TTC549 (cell line): Measurements from ENCODE around the gene FGF22.
"Not testable (repeated sequence)": the region's sequence is repeated elsewhere in the genome, so short reads cannot be mapped to it uniquely, and the experiment has no call there.

Experiments used
- FAIRE-seq: peaks from 2 replicates; lab custom pipeline; 2012; peaks lifted over from hg19 to GRCh38; lab: Jason Lieb, UNC

The FGF22 gene

GRCh38 chr19:660793-661426 lies 21.2 kb downstream of the FGF22 start:
- FAIRE-seq = no peak

DNA sequence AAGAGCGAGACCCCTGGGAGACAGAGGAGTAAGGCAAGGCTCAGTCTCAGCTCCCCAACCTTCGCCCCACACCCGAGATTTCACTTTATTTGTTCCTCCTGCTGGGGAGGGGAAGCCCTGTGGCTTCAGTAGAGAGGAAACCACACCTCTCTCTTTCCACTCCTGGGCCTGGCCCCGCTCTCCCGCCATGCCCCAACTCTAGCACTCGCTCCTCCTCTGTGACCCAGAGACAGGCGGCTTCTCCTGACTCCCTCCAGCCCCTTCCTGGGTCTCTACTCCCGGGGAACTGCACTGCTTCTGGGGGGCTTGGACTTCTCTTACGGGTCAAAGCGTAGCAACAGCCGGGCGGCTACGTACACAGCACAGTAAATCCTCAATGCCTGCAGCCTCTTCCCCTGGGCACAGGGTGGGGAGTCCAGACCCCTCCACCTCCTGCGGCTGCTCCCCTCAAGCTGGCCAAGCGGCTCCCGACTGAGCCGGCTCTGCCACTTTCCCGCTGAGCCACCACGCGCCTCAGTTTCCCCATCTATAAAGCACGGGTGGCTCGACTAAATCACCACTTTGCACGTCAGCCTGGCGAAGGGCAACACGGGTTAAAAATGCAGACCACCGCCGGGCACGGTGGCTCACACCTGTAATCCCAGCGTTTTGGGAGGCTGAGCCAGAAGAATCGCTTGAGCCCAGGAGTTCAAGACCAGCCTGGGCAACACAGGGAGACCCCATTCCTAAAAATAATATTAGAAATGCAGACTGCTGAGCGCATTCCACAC lies 21.9 kb downstream of the FGF22 start:
- FAIRE-seq = no peak

DNA sequence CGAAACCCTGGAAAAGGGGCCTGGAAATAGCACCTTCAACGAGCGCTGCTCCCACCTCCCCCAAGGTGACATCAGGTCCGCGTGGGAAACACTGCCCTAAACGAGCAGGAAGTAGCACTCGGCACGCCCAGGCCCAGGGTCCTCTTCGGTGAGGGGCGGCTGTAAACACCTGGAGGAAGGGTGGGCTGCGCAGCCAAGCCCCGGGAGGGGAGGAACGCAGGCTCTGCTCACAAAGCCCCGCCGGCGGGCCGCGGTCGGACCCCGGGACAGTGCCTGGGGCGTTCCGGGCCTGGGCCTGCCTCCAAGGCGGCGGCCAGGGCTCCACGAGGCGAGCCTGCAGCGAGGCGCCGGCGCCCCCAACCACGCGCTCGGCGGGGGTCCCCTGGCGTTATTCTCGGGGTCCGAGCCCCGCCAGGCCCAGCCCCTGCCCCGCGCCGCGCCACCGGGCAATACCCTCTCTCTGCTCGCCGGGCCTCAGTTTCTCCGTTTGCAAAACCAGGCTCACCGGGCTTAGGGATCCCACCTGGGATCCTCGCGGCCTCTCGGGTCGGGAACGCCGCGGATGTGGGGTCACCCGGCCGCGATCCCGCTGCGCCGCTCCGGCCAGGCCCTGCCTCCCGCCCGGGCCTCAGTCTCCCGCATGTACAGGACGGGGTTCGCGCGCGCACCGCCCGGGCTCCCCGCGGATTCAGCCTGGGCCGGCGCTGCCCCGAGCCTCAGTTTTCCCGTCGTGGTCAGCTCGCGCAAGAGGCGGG lies 22.7 kb downstream of the FGF22 start:
- no peak for FAIRE-seq

DNA sequence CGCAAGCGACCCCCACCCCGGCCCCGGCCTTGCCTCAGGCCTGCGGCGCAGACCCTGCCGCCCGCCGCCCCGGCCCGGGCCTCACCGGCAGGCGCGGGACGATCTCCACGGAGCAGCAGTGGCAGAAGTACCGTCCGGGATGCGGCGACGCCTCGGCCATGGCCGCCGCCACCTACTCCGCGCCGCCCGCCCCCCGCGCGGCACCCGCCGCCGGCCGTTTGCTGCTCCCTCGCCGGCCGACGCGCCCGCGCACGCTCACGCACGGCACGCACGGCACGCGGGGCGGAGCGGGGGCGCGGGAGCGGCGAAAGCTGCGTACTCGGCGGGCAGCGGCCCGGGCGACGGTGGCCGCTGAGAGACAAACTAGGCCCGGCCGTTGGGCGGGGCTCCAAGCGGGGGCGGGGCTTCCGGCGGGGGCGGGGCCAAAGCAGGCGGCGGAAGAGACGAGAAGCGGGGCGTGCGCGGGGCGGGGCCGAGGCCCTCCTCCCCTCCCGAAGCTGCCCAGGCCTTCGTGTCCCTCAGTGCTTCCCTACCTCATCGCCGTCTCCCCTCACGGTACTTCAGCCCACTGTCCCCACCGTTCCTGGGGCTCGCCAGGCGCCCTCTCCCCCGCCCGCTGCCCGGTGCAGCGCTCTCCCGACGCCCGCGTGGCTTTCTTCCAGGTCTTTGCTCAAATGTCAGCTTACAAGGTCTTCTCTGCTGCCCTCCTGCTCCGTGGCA lies 23.4 kb downstream of the FGF22 start, which contains the start of gene RNF126:
Gene RNF126 (minus strand): TSS at position 253 of the 720 bp plus-strand sequence. CDS start 93 bp downstream, at position 160.
- FAIRE-seq = no peak

GRCh38 chr19:663682-664117 lies 24.0 kb downstream of the FGF22 start:
- FAIRE-seq = no peak

DNA sequence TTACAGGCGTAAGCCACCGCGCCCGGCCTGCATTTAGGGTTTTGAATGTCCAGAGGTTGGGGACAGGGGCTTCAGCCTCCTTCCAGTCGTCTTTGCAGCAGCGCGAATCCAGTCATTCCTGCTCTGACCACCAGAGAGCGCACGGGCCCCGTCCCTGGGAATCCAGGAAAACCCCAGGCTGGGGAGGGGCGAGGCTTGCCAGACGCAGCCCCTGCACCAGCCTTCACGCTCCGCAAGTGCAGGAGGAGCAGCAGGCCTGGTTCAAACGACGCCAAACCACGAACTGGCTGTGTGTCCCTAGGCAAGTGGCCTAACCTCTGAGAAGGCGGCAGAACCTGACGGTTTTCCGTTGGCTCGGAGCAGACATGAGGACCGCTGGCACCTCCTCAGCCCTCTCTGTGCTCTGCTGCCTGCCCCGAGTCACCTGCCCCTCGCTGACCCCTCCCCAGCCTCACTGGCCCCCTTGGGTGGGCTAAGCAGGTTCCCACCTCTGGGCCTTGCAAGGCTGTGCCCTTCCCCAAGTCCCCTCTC lies 25.3 kb downstream of the FGF22 start:
- no peak for FAIRE-seq

DNA sequence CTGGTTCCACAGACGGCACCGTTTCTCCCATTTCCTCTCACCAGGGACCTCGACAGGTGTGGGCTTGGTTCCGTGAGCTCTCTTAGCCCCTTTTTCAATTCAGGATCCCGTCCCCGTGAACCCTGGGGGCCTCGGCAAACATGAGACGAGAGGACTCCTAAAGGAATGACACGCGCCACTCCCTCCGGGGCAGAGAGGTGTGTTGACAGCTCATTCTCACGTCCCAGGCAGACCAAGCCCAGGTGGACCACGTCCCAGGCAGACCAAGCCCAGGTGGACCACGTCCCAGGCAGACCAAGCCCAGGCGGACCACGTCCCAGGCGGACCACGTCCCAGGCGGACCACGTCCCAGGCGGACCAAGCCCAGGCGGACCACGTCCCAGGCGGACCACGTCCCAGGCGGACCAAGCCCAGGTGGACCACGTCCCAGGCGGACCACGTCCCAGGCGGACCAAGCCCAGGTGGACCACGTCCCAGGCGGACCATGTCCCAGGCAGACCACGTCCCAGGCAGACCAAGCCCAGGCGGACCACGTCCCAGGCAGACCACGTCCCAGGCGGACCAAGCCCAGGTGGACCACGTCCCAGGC lies 27.4 kb downstream of the FGF22 start:
- FAIRE-seq = not testable (repeated sequence)

GRCh38 chr19:668675-669434 lies 29.2 kb downstream of the FGF22 start:
- not testable (repeated sequence) for FAIRE-seq

DNA sequence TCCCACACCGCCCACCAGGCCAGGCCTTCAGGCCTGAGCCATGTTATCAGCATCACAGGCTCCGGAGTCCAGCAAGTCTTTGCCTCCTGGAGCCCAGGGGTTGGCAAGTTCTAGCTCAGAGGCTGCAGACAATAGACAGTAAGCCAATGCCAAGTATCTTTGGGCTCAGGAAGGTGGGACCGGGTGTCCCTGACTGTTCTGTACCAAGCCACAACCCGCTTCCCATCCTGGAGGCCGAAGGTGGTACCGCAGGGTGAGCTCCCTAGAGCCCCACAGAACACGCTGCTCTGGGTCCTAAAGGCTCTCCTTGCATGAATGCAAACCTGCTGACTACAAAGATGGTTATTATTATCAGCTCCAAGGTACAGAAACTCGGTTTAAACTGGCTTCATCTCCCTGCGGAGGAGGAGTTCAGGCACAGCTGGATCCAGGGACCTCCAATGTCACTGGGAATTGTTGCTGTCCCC lies 31.0 kb downstream of the FGF22 start:
- FAIRE-seq = no peak

GRCh38 chr19:674282-675151 lies 34.8 kb downstream of the FGF22 start:
- no peak for FAIRE-seq

- FAIRE-seq = no peak
Observed at GRCh38 chr19:676007-676338, 36.3 kb downstream of the FGF22 start.

GRCh38 chr19:676339-677105 lies 36.8 kb downstream of the FGF22 start, which contains the start of gene FSTL3:
FSTL3 (plus strand) TSS chr19:676392; CDS start chr19:676424, 32 bp downstream.
- FAIRE-seq = no peak

DNA sequence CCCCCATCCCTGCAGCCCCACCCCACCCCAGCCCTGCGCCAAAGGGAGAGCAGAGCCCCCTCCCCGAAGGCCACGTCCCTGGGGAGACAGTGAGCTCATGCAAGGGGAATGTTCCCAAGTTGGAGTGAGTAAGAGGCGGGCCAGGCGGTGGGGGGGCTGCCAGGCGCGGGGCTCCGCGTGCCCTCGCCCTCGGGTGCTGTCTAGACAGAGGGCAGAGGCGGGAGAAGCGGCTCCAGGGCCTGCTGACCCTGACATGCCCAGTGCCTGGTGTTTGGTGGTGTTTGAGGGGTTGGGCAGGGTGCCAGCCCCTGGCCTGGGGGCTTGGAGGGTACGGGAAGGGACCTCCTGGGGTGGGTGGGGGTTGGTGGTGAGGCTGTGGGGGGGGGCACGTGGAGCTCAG lies 37.5 kb downstream of the FGF22 start:
- FAIRE-seq = no peak

- no peak for FAIRE-seq
Observed at GRCh38 chr19:677601-678436, 38.1 kb downstream of the FGF22 start.

DNA sequence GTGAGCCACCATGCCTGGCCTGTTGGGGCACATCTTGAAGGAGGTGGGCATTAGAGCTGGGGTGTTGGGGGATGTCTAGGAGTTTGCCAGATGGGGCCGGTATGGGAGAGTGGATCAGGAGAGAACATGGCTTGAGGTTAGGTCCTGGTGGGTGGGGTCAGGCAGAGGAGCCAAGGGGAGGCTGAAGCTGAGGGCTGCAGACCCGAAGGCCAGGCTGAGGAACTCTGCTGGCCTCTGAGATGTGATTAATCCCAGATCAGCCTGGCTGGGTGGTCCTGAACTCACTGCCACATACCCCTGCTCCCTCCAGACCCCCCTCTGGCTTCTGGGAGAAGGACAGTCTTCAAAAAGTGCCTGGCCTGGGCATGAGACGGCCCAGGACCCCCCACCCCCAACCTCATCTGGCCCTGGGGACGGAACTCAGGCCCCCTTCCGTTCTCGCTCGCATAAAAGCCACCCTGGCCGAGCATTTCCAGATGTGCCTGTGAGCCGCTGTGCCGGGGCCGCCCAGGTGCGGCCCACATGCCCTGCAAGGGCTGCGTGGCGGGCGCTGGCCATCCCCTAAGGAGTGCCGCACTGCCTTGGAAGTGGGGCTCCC lies 39.2 kb downstream of the FGF22 start:
- FAIRE-seq = no peak

DNA sequence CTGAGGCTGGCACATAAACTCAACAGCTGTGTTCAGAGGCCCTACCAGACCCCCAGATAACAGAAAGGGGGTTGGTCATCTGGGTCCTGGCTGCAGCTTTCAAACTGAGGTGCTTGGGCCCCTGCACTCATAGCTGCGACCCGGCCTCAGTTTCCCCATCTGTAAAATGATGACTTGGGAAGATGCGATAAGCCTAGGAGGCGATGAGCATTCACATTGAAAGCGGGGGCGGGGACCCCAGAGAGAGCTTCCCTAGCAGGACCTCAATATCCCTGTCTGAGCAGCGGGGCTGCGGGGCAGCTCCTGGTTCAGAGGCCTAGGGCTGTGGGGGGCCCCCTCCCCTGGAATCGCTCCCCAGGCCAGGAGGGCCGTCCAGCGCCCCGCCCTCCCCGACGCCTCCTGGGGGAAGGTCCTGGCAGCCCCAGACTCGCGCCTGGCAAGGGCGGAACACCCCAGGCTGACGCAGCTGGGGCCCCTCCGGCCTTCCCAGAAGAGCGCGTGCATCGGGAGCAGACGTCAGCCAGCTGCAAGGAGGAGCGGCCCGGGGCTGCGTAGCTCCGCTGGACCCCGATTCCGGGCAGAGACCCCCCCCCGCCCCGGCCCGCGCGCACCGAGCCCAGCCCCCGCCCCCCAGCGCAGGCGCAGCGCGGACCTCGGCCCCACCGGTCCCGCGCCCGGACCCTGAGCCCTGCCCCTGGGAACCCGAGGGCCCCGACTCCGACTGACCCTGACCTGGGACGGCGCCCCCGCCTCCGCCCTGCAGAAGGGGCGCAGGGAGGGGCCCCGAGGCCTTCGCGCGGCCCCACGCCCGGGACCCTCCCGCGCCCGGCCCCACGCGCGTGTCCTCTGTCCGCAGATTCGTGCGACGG lies 40.0 kb downstream of the FGF22 start:
- FAIRE-seq = no peak
